ENCODE results near the gene PLXNA4. TPM values are rescaled to one million over a fixed set of nuclear protein-coding genes. Genes with fewer than 3 reads are reported as not detected.

Gene PLXNA4
- total RNA-seq, 2 donors from 2014 or later, result 9.5 to 18.0 TPM

GRCh38 chr7:132300599-132301277 lies 275.5 kb downstream of the PLXNA4 start:
- H3K9me3 ChIP-seq, result no peaks in the 10 kb centered on the region
- H3K27me3 ChIP-seq, result no peaks in the 10 kb centered on the region
- H3K36me3 ChIP-seq, result no peaks in the 10 kb centered on the region
- no peak overlapping the region for H3K4me3 ChIP-seq
- DNase-seq (ENCODE audit: low spot score), result no peak
- no peaks in the 10 kb centered on the region for H3K4me1 ChIP-seq
- TF ChIP-seq CTCF (IDR thresholded peaks at IDR 0.05), result no peak
- no peak overlapping the region for H3K27ac ChIP-seq

- Histone ChIP-seq H3K27ac (no peak overlapping the region), H3K4me1 (no peaks in the 10 kb centered on the region), H3K9me3 (no peaks in the 10 kb centered on the region), H3K36me3 (no peaks in the 10 kb centered on the region), H3K4me3 (no peak overlapping the region), H3K27me3 (no peaks in the 10 kb centered on the region)
- no peak for DNase-seq (ENCODE audit: low spot score)
- no peak for TF ChIP-seq CTCF (IDR thresholded peaks at IDR 0.05)
These were observed 277.5 kb downstream of the PLXNA4 start for GRCh38 chr7:132298790-132299189.

- no peak for DNase-seq (ENCODE audit: low spot score)
- TF ChIP-seq CTCF (IDR thresholded peaks at IDR 0.05), result no peak
- H3K27ac ChIP-seq, result no peak overlapping the region
These were observed 279.4 kb downstream of the PLXNA4 start for GRCh38 chr7:132296820-132297219.

GRCh38 chr7:132295175-132295574 lies 281.1 kb downstream of the PLXNA4 start:
- H3K4me1 ChIP-seq, result no peaks in the 10 kb centered on the region
- H3K27ac ChIP-seq, result no peak overlapping the region
- no peaks in the 10 kb centered on the region for H3K36me3 ChIP-seq
- H3K9me3 ChIP-seq, result no peaks in the 10 kb centered on the region
- H3K27me3 ChIP-seq, result no peaks in the 10 kb centered on the region
- TF ChIP-seq CTCF (IDR thresholded peaks at IDR 0.05), result no peak
- H3K4me3 ChIP-seq, result no peak overlapping the region
- DNase-seq (ENCODE audit: low spot score), result no peak

More at GRCh38 chr7:132296820-132297219, 279.4 kb downstream of the PLXNA4 start:
- Histone ChIP-seq H3K9me3 (no peaks in the 10 kb centered on the region), H3K4me1 (no peaks in the 10 kb centered on the region), H3K4me3 (no peak overlapping the region), H3K27me3 (no peaks in the 10 kb centered on the region), H3K36me3 (no peaks in the 10 kb centered on the region)

- TF ChIP-seq CTCF (IDR thresholded peaks at IDR 0.05), result no peak
- Histone ChIP-seq H3K9me3 (no peaks in the 10 kb centered on the region), H3K4me3 (no peak overlapping the region), H3K4me1 (no peaks in the 10 kb centered on the region), H3K36me3 (no peaks in the 10 kb centered on the region), H3K27me3 (no peaks in the 10 kb centered on the region), H3K27ac (no peak overlapping the region)
- DNase-seq (ENCODE audit: low spot score), result no peak
These were observed 283.5 kb downstream of the PLXNA4 start for GRCh38 chr7:132292803-132293202.

- H3K4me3 ChIP-seq, result no peak overlapping the region
- H3K9me3 ChIP-seq, result no peaks in the 10 kb centered on the region
- H3K4me1 ChIP-seq, result no peaks in the 10 kb centered on the region
- no peaks in the 10 kb centered on the region for H3K27me3 ChIP-seq
- TF ChIP-seq CTCF (IDR thresholded peaks at IDR 0.05), result no peak
- H3K27ac ChIP-seq, result no peak overlapping the region
- DNase-seq (ENCODE audit: low spot score), result no peak
- H3K36me3 ChIP-seq, result no peaks in the 10 kb centered on the region
These were observed 284.8 kb downstream of the PLXNA4 start for GRCh38 chr7:132291481-132291880.

Measured in right atrium auricular region (tissue), 2 donors.